ENCODE measurements around the gene ADD1. TPM values are rescaled to one million over a fixed set of nuclear protein-coding genes. Genes with fewer than 3 reads are reported as not detected.

The ADD1 gene
- polyA plus RNA-seq, 1 experiment: 149 TPM

- no peaks in the 10 kb centered on the region for H3K27me3 ChIP-seq (ENCODE audit: control insufficient read depth, insufficient read depth, low read length)
- H3K27ac ChIP-seq (ENCODE audit: low read depth, low read length): no peak overlapping the region
- no peak overlapping the region for H3K4me3 ChIP-seq (ENCODE audit: low read depth, low read length)
- ChIA-PET POLR2A (no interaction called here), CTCF (interaction anchor here (0.6 kb wide), 1 partner anchor 92 kb away, joined by 3 read pairs; no protein-coding TSS in a partner anchor)
- TF ChIP-seq CTCF (IDR thresholded peaks at IDR 0.05; ENCODE audit: low read depth, low read length): no peak
- H3K9me3 ChIP-seq (ENCODE audit: control insufficient read depth, insufficient read depth, low read length): no peaks in the 10 kb centered on the region
- no peak for DNase-seq (ENCODE audit: low read depth, low spot score)
These were observed 12.6 kb downstream of the ADD1 start for GRCh38 chr4:2856266-2856665.

- Histone ChIP-seq H3K4me3 (ENCODE audit: low read depth, low read length) (no peak overlapping the region), H3K27ac (ENCODE audit: low read depth, low read length) (no peak overlapping the region), H3K9me3 (ENCODE audit: control insufficient read depth, insufficient read depth, low read length) (no peaks in the 10 kb centered on the region), H3K27me3 (ENCODE audit: control insufficient read depth, insufficient read depth, low read length) (no peaks in the 10 kb centered on the region)
- DNase-seq (ENCODE audit: low read depth, low spot score): no peak
- CTCF ChIA-PET: interaction anchor here (1.6 kb wide), 1 partner anchor 93 kb away, joined by 6 read pairs; no protein-coding TSS in a partner anchor
- no peak for TF ChIP-seq CTCF (IDR thresholded peaks at IDR 0.05; ENCODE audit: low read depth, low read length)
- POLR2A ChIA-PET: no interaction called here
These were observed 13.8 kb downstream of the ADD1 start for GRCh38 chr4:2857349-2857927.

GRCh38 chr4:2858451-2859217 lies 15.0 kb downstream of the ADD1 start:
- Histone ChIP-seq H3K27ac (ENCODE audit: low read depth, low read length) (no peak overlapping the region), H3K27me3 (ENCODE audit: control insufficient read depth, insufficient read depth, low read length) (no peaks in the 10 kb centered on the region), H3K9me3 (ENCODE audit: control insufficient read depth, insufficient read depth, low read length) (no peaks in the 10 kb centered on the region), H3K4me3 (ENCODE audit: low read depth, low read length) (no peak overlapping the region)
- DNase-seq (ENCODE audit: low read depth, low spot score): no peak
- ChIA-PET CTCF (interaction anchor here (1.6 kb wide), 1 partner anchor 94 kb away, joined by 6 read pairs; no protein-coding TSS in a partner anchor), POLR2A (no interaction called here)
- no peak for TF ChIP-seq CTCF (IDR thresholded peaks at IDR 0.05; ENCODE audit: low read depth, low read length)

GRCh38 chr4:2859514-2859913 lies 15.9 kb downstream of the ADD1 start:
- no peak for DNase-seq (ENCODE audit: low read depth, low spot score)
- POLR2A ChIA-PET: no interaction called here
- no peak for TF ChIP-seq CTCF (IDR thresholded peaks at IDR 0.05; ENCODE audit: low read depth, low read length)
- no peak overlapping the region for H3K4me3 ChIP-seq (ENCODE audit: low read depth, low read length)
- CTCF ChIA-PET: no interaction called here
- H3K27ac ChIP-seq (ENCODE audit: low read depth, low read length): no peak overlapping the region
- no peaks in the 10 kb centered on the region for H3K27me3 ChIP-seq (ENCODE audit: control insufficient read depth, insufficient read depth, low read length)
- H3K9me3 ChIP-seq (ENCODE audit: control insufficient read depth, insufficient read depth, low read length): no peaks in the 10 kb centered on the region
